Measurements from ENCODE around the gene WDR93. TPM values are rescaled to one million over a fixed set of nuclear protein-coding genes. Genes with fewer than 3 reads are reported as not detected.

Gene WDR93
- total RNA-seq, 1 experiment from 2014 or later, result 0.16 TPM

GRCh38 chr15:89666184-89666857 lies 24.3 kb upstream of the WDR93 start:
- no TSS peak for BruUV-seq (replicated peaks)
- Mint-ChIP-seq H3K4me3 (ENCODE audit: unreplicated experiment) (peak overlapping the region; percentile 67), H3K27ac (ENCODE audit: unreplicated experiment) (no peak overlapping the region), H3K9me3 (ENCODE audit: unreplicated experiment) (no peaks in the 10 kb centered on the region), H3K4me1 (ENCODE audit: low read depth, unreplicated experiment) (no peaks in the 10 kb centered on the region), H3K27me3 (ENCODE audit: insufficient read depth, unreplicated experiment) (peaks cover 4% of the 10 kb centered on the region), H3K36me3 (ENCODE audit: insufficient read depth, unreplicated experiment) (no peaks in the 10 kb centered on the region)
- Histone ChIP-seq H3K4me1 (peaks cover 12% of the 10 kb centered on the region; the same call in 1 of the 2 replicates), H3K27me3 (replicated peaks; ENCODE audit: control insufficient read depth, insufficient read depth, low read length) (no peaks in the 10 kb centered on the region), H3K9me3 (no peaks in the 10 kb centered on the region), H3K36me3 (ENCODE audit: control insufficient read depth, insufficient read depth, low read length) (no peaks in the 10 kb centered on the region), H3K4me3 (ENCODE audit: low read depth, low read length) (no peak overlapping the region)
- DNase-seq, result no peak
- ChIA-PET POLR2A (no interaction called here), CTCF (interaction anchor here (1.2 to 1.3 kb wide), 2 partner anchors 19 to 222 kb away, joined by 3 to 4 read pairs; no protein-coding TSS in a partner anchor)
- no peak for TF ChIP-seq CTCF (IDR thresholded peaks at IDR 0.05; ENCODE audit: insufficient read depth in 1 of 2, low read depth in 1 of 2, low read length in 1 of 2, severe bottlenecking in 1 of 2, unreplicated experiment in 1 of 2)
- intact Hi-C loops (cut with micrococcal nuclease; ENCODE audit: unreplicated experiment), result no loop called here

GRCh38 chr15:89666858-89667705 lies 23.5 kb upstream of the WDR93 start:
- Histone ChIP-seq H3K36me3 (ENCODE audit: control insufficient read depth, insufficient read depth, low read length) (no peaks in the 10 kb centered on the region), H3K9me3 (no peaks in the 10 kb centered on the region), H3K4me3 (ENCODE audit: low read depth, low read length) (no peak overlapping the region), H3K4me1 (peaks cover 12% of the 10 kb centered on the region; the same call in 1 of the 2 replicates), H3K27me3 (replicated peaks; ENCODE audit: control insufficient read depth, insufficient read depth, low read length) (no peaks in the 10 kb centered on the region)
- POLR2A ChIA-PET, result no interaction called here
- no peak for TF ChIP-seq CTCF (IDR thresholded peaks at IDR 0.05; ENCODE audit: insufficient read depth in 1 of 2, low read depth in 1 of 2, low read length in 1 of 2, severe bottlenecking in 1 of 2, unreplicated experiment in 1 of 2)
- H3K36me3 Mint-ChIP-seq (ENCODE audit: insufficient read depth, unreplicated experiment), result no peaks in the 10 kb centered on the region
- H3K27me3 Mint-ChIP-seq (ENCODE audit: insufficient read depth, unreplicated experiment), result peaks cover 4% of the 10 kb centered on the region
- no peak overlapping the region for H3K27ac Mint-ChIP-seq (ENCODE audit: unreplicated experiment)
- H3K9me3 Mint-ChIP-seq (ENCODE audit: unreplicated experiment), result no peaks in the 10 kb centered on the region
- H3K4me3 Mint-ChIP-seq (ENCODE audit: unreplicated experiment), result no peak overlapping the region
- no peak for DNase-seq
- no TSS peak for BruUV-seq (replicated peaks)
- H3K4me1 Mint-ChIP-seq (ENCODE audit: low read depth, unreplicated experiment), result no peaks in the 10 kb centered on the region
- CTCF ChIA-PET, result no interaction called here
- intact Hi-C loops (cut with micrococcal nuclease; ENCODE audit: unreplicated experiment), result no loop called here

GRCh38 chr15:89667706-89667960 lies 23.0 kb upstream of the WDR93 start:
- no peak overlapping the region for H3K4me3 Mint-ChIP-seq (ENCODE audit: unreplicated experiment)
- POLR2A ChIA-PET, result no interaction called here
- peaks cover 12% of the 10 kb centered on the region; the same call in 1 of the 2 replicates for H3K4me1 ChIP-seq
- no peak for TF ChIP-seq CTCF (IDR thresholded peaks at IDR 0.05; ENCODE audit: insufficient read depth in 1 of 2, low read depth in 1 of 2, low read length in 1 of 2, severe bottlenecking in 1 of 2, unreplicated experiment in 1 of 2)
- no peaks in the 10 kb centered on the region for H3K9me3 Mint-ChIP-seq (ENCODE audit: unreplicated experiment)
- H3K4me1 Mint-ChIP-seq (ENCODE audit: low read depth, unreplicated experiment), result no peaks in the 10 kb centered on the region
- BruUV-seq (replicated peaks), result no TSS peak
- intact Hi-C loops (cut with micrococcal nuclease; ENCODE audit: unreplicated experiment), result no loop called here
- H3K36me3 Mint-ChIP-seq (ENCODE audit: insufficient read depth, unreplicated experiment), result no peaks in the 10 kb centered on the region
- no peaks in the 10 kb centered on the region for H3K27me3 ChIP-seq (replicated peaks; ENCODE audit: control insufficient read depth, insufficient read depth, low read length)
- CTCF ChIA-PET, result no interaction called here
- no peaks in the 10 kb centered on the region for H3K9me3 ChIP-seq
- H3K36me3 ChIP-seq (ENCODE audit: control insufficient read depth, insufficient read depth, low read length), result no peaks in the 10 kb centered on the region
- no peak overlapping the region for H3K27ac Mint-ChIP-seq (ENCODE audit: unreplicated experiment)
- H3K4me3 ChIP-seq (ENCODE audit: low read depth, low read length), result no peak overlapping the region
- no peak for DNase-seq
- H3K27me3 Mint-ChIP-seq (ENCODE audit: insufficient read depth, unreplicated experiment), result peaks cover 4% of the 10 kb centered on the region

Data from Caco-2 (cell line).